Upper lobe of left lung (tissue), 6 donors: ENCODE results near the gene TNRC6B. TPM values are rescaled to one million over a fixed set of nuclear protein-coding genes. Genes with fewer than 3 reads are reported as not detected.
"Not testable (repeated sequence)": the region's sequence is repeated elsewhere in the genome, so short reads cannot be mapped to it uniquely, and the experiment has no call there.

Experiments
- ATAC-seq, 2 donors: fragments of 200-7000 bp; cut with Tn5 transposase; one replicate each; pipeline ENCODE4 v1.9.1; 2022; ENCODE audit warnings: mild to moderate bottlenecking in 2 of 2, moderate library complexity in 2 of 2; ENCODE audit not compliant: low FRiP score in 2 of 2
- DNase-seq, 2 donors: peaks; one replicate each; pipeline ENCODE4 v3.0.0-alpha.2; 2019 to 2020
- H3K27ac ChIP-seq, 4 donors: fragments of 200-600 bp; sonication (generic); one replicate each; pipeline ENCODE4 v1.5.1; 2016 to 2019
- H3K27me3 ChIP-seq, 4 donors: fragments of 200-600 bp; sonication (generic); one replicate each; pipeline ENCODE4 v1.5.1; 2017 to 2019
- H3K36me3 ChIP-seq, 4 donors: fragments of 200-600 bp; sonication (generic); one replicate each; pipeline ENCODE4 v1.5.1; 2016 to 2019
- H3K4me1 ChIP-seq, 4 donors: fragments of 200-600 bp; sonication (generic); one replicate each; pipeline ENCODE4 v1.5.1; 2018 to 2019
- H3K4me3 ChIP-seq, 4 donors: fragments of 200-600 bp; sonication (generic); one replicate each; pipeline ENCODE4 v1.5.1; 2017 to 2019; ENCODE audit warnings: mild to moderate bottlenecking in 2 of 4, moderate library complexity in 1 of 4
- H3K9me3 ChIP-seq, 4 donors: fragments of 200-600 bp; sonication (generic); one replicate each; pipeline ENCODE4 v1.5.1; 2018 to 2019
- CTCF ChIP-seq, 6 experiments: fragments of 450-650 bp in 4 of 6; fragments of 200-600 bp in 2 of 6; sonication (generic) in 2 of 6; IDR thresholded peaks; one replicate each; pipeline ENCODE4 v1.5.1; 2016 to 2019; ENCODE audit warnings: antibody characterized with exemption in 6 of 6
- EP300 ChIP-seq, 4 donors: sonication (generic); formaldehyde crosslinking; IDR thresholded peaks; one replicate each; pipeline ENCODE4 v1.5.1; 2017; ENCODE audit warnings: antibody characterized with exemption in 4 of 4, control low read depth in 2 of 4
- POLR2A ChIP-seq, 4 donors: fragments of 450-650 bp; IDR thresholded peaks; one replicate each; pipeline ENCODE4 v1.5.1; 2016 to 2017; ENCODE audit warnings: antibody characterized with exemption in 4 of 4, mild to moderate bottlenecking in 2 of 4
- POLR2AphosphoS5 ChIP-seq, 2 donors: sonication (generic); formaldehyde crosslinking; IDR thresholded peaks; one replicate each; pipeline ENCODE4 v1.5.1; 2017; ENCODE audit warnings: antibody characterized with exemption in 2 of 2
- WGBS, 2 donors: methylation state at CpG; one replicate each; pipeline ENCODE4 v1.1.5; 2017 to 2018; 5-methylcytosine and 5-hydroxymethylcytosine counted together
- total RNA-seq, 6 donors: library from RNA; depleted of rRNA in 4 of 6; stranded (reverse); fragments of >200 nt in 4 of 6; gene quantifications; one replicate each; pipeline versions ENCODE4 v1.1.0 to v1.2.1, GENCODE V29; 2016 to 2021
- donor health status: DM: no; HTN: no; CAD: no; lungs with moderate emphysema.
- donor health status: DM: no; HTN: yes; CAD: no; lungs with severe emphysema.

Gene TNRC6B
- total RNA-seq, 6 donors from 2014 or later: 18.1 to 106 (median 60.3) TPM

- Histone ChIP-seq H3K4me3 (no peak overlapping the region), H3K4me1 (peaks cover 3 to 40% (median 14%) of the 10 kb centered on the region in 4 donors), H3K27ac (no peak overlapping the region), H3K36me3 (no peaks in the 10 kb centered on the region), H3K9me3 (no peaks in the 10 kb centered on the region), H3K27me3 (no peaks in the 10 kb centered on the region)
- ATAC-seq (no peak), DNase-seq (no peak)
- 45 to 57% methylated on average over 2 of the region's 2 CpGs for WGBS, 2 donors
- no peak for TF ChIP-seq POLR2AphosphoS5 (IDR thresholded peaks at IDR 0.05)
- TF ChIP-seq POLR2A (IDR thresholded peaks at IDR 0.05): no peak
- no peak for TF ChIP-seq EP300 (IDR thresholded peaks at IDR 0.05)
- TF ChIP-seq CTCF (IDR thresholded peaks at IDR 0.05): no peak
Observed at GRCh38 chr22:40190501-40190900, 12.8 kb downstream of the TNRC6B start.

GRCh38 chr22:40193429-40194421, 16.0 kb downstream of the TNRC6B start:
- H3K4me1 ChIP-seq: peaks cover 15 to 54% (median 19%) of the 10 kb centered on the region in 4 donors

GRCh38 chr22:40194656-40195055, 16.9 kb downstream of the TNRC6B start:
- Histone ChIP-seq H3K36me3 (no peaks in the 10 kb centered on the region), H3K27me3 (no peaks in the 10 kb centered on the region), H3K4me3 (no peak overlapping the region), H3K9me3 (no peaks in the 10 kb centered on the region), H3K27ac (no peak overlapping the region), H3K4me1 (peaks cover 15 to 50% (median 22%) of the 10 kb centered on the region in 4 donors)
- TF ChIP-seq POLR2AphosphoS5 (IDR thresholded peaks at IDR 0.05) (no peak), CTCF (IDR thresholded peaks at IDR 0.05) (no peak), POLR2A (IDR thresholded peaks at IDR 0.05) (no peak), EP300 (IDR thresholded peaks at IDR 0.05) (no peak)
- DNase-seq: no peak
- WGBS, 2 donors: 61 to 64% methylated on average over 3 of the region's 3 CpGs
- ATAC-seq: no peak

More at GRCh38 chr22:40193429-40194421, 16.0 kb downstream of the TNRC6B start:
- Histone ChIP-seq H3K27ac (no peak overlapping the region), H3K4me3 (no peak overlapping the region), H3K36me3 (no peaks in the 10 kb centered on the region), H3K9me3 (no peaks in the 10 kb centered on the region), H3K27me3 (no peaks in the 10 kb centered on the region)
- 66 to 74% methylated on average over 13 of the region's 13 CpGs for WGBS, 2 donors
- TF ChIP-seq EP300 (IDR thresholded peaks at IDR 0.05) (no peak), POLR2AphosphoS5 (IDR thresholded peaks at IDR 0.05) (no peak), CTCF (IDR thresholded peaks at IDR 0.05) (peak in 2 of 6 experiments; percentile 9 to 10), POLR2A (IDR thresholded peaks at IDR 0.05) (no peak)
- no peak for ATAC-seq
- DNase-seq: no peak

GRCh38 chr22:40196628-40197360, 19.1 kb downstream of the TNRC6B start:
- Histone ChIP-seq H3K4me1 (peaks cover 15 to 37% (median 22%) of the 10 kb centered on the region in 4 donors), H3K27me3 (no peaks in the 10 kb centered on the region), H3K36me3 (no peaks in the 10 kb centered on the region), H3K27ac (no peak overlapping the region), H3K9me3 (no peaks in the 10 kb centered on the region), H3K4me3 (no peak overlapping the region)
- DNase-seq (no peak), ATAC-seq (peak; percentile 60 to 91)
- 83 to 84% methylated on average over 7 of the region's 7 CpGs for WGBS, 2 donors
- TF ChIP-seq POLR2AphosphoS5 (IDR thresholded peaks at IDR 0.05) (no peak), POLR2A (IDR thresholded peaks at IDR 0.05) (no peak), EP300 (IDR thresholded peaks at IDR 0.05) (no peak), CTCF (IDR thresholded peaks at IDR 0.05) (no peak)

GRCh38 chr22:40197421-40197820, 19.7 kb downstream of the TNRC6B start:
- 60 to 69% methylated on average over 9 of the region's 9 CpGs for WGBS, 2 donors
- H3K4me1 ChIP-seq: peaks cover 14 to 40% (median 25%) of the 10 kb centered on the region in 4 donors
- not testable (repeated sequence) for H3K9me3 ChIP-seq, H3K36me3 ChIP-seq, H3K4me3 ChIP-seq, DNase-seq, H3K27ac ChIP-seq, H3K27me3 ChIP-seq
- ATAC-seq: peak in 1 of 2 donors; percentile 62
